SK-N-SH (cell line): Measurements from ENCODE around the gene RIMS3. TPM values are rescaled to one million over a fixed set of nuclear protein-coding genes. Genes with fewer than 3 reads are reported as not detected.

ENCODE experiments used
- CTCF ChIA-PET: fragments of 300-600, 350-600 bp; formaldehyde crosslinking; extraction: SDS; loops from one replicate; lab custom pipeline; 2021; lab: Yijun Ruan, JAX
- POLR2A ChIA-PET: fragments of 350-600 bp; sonication (Branson Sonifier 250); formaldehyde crosslinking; extraction: SDS; loops from one replicate; lab custom pipeline; 2020; ENCODE audit warnings: antibody characterized with exemption, inconsistent platforms; lab: Yijun Ruan, JAX
- DNase-seq: peaks from one replicate; pipeline ENCODE4 v3.0.0; 2012
- H2AFZ ChIP-seq: fragments of 200-600 bp; sonication (generic); 2 replicates; pipeline ENCODE4 v1.8.1; 2016; ENCODE audit warnings: antibody characterized with exemption, mild to moderate bottlenecking, low read depth
- H3F3A ChIP-seq: fragments of 200-600 bp; sonication (generic); replicated peaks from 2 replicates; pipeline ENCODE3; 2016; ENCODE audit warnings: antibody characterized with exemption, mild to moderate bottlenecking; ENCODE audit not compliant: insufficient read depth
- H3K27ac ChIP-seq, 2 experiments: fragments of 200-500 bp in 1 of 2; fragments of 200-600 bp in 1 of 2; sonication (Bioruptor generic) in 1 of 2; sonication (generic), shearing (Covaris generic) in 1 of 2; 2 replicates each; pipeline versions ENCODE4 v1.5.1 to v1.6.1; 2014 to 2016; ENCODE audit warnings: low read depth in 2 of 2, inconsistent platforms in 1 of 2, low read length in 1 of 2, mild to moderate bottlenecking in 1 of 2, mixed read lengths in 1 of 2
- H3K27me3 ChIP-seq: fragments of 200-600 bp; sonication (generic), shearing (Covaris generic); 2 replicates; pipeline ENCODE4 v1.6.1; 2016; ENCODE audit warnings: mixed run types; ENCODE audit not compliant: insufficient read depth
- H3K36me3 ChIP-seq, 2 experiments: fragments of 200-500 bp in 1 of 2; fragments of 200-600 bp in 1 of 2; sonication (Bioruptor generic) in 1 of 2; sonication (generic) in 1 of 2; replicated peaks in 1 of 2; 2 replicates each; pipeline versions ENCODE3 to v1.5.1; 2014 to 2016; ENCODE audit warnings: low read length in 1 of 2, mild to moderate bottlenecking in 1 of 2; ENCODE audit not compliant: insufficient read depth in 2 of 2, control insufficient read depth in 1 of 2
- H3K4me1 ChIP-seq, 2 experiments: fragments of 200-500 bp in 1 of 2; fragments of 200-600 bp in 1 of 2; sonication (Bioruptor generic) in 1 of 2; sonication (generic), shearing (Covaris generic) in 1 of 2; 2 replicates each; pipeline versions ENCODE4 v1.5.1 to v1.6.1; 2014 to 2016; ENCODE audit warnings: low read depth in 1 of 2, low read length in 1 of 2, mixed run types in 1 of 2; ENCODE audit not compliant: insufficient read depth in 2 of 2, control insufficient read depth in 1 of 2
- H3K4me2 ChIP-seq: fragments of 200-600 bp; sonication (generic), shearing (Covaris generic); 2 replicates; pipeline ENCODE4 v1.6.1; 2017; ENCODE audit warnings: mixed run types
- H3K4me3 ChIP-seq, 2 experiments: fragments of 200-500 bp in 1 of 2; fragments of 200-600 bp in 1 of 2; sonication (Bioruptor generic) in 1 of 2; sonication (generic), shearing (Covaris generic) in 1 of 2; 2 replicates each; pipeline versions ENCODE4 v1.5.1 to v1.8.1; 2014 to 2016; ENCODE audit warnings: low read depth in 2 of 2, inconsistent platforms in 1 of 2, low read length in 1 of 2, mild to moderate bottlenecking in 1 of 2, mixed read lengths in 1 of 2, moderate library complexity in 1 of 2
- H3K79me2 ChIP-seq: fragments of 200-600 bp; sonication (generic); 2 replicates; pipeline ENCODE4 v1.8.1; 2017; ENCODE audit warnings: mild to moderate bottlenecking; ENCODE audit not compliant: insufficient read depth
- H3K9ac ChIP-seq: fragments of 200-600 bp; sonication (generic); 2 replicates; pipeline ENCODE4 v1.6.1; 2017; ENCODE audit warnings: mixed run types
- H3K9me2 ChIP-seq: fragments of 200-600 bp; sonication (generic); 2 replicates; pipeline ENCODE4 v1.6.1; 2017; ENCODE audit warnings: mixed run types
- H3K9me3 ChIP-seq: fragments of 200-600 bp; sonication (generic); 2 replicates; pipeline ENCODE4 v1.6.1; 2017; ENCODE audit warnings: mixed run types, mild to moderate bottlenecking, moderate library complexity
- H4K20me1 ChIP-seq: fragments of 200-600 bp; sonication (generic); 2 replicates; pipeline ENCODE4 v1.6.1; 2017; ENCODE audit warnings: mild to moderate bottlenecking, mixed run types; ENCODE audit not compliant: insufficient read depth
- CHD2 ChIP-seq: fragments of 150-350 bp; IDR thresholded peaks from 2 replicates; pipeline ENCODE4 v1.6.1; 2018; ENCODE audit warnings: low read length; ENCODE audit not compliant: partially characterized antibody
- ELF1 ChIP-seq: IDR thresholded peaks from 2 replicates; pipeline ENCODE4 v1.4.0; 2012
- EZH2phosphoT487 ChIP-seq: fragments of 200-600 bp; sonication (generic); IDR thresholded peaks from 2 replicates; pipeline ENCODE4 v1.6.1; 2017; ENCODE audit warnings: low read depth, mixed run types, mild to moderate bottlenecking, antibody characterized with exemption, moderate library complexity, borderline replicate concordance
- FOSL2 ChIP-seq: IDR thresholded peaks from 2 replicates; pipeline ENCODE4 v1.4.0; 2012; ENCODE audit warnings: low read depth, mild to moderate bottlenecking, moderate library complexity, borderline replicate concordance
- FOXJ3 ChIP-seq: sonication (generic); formaldehyde crosslinking; IDR thresholded peaks from 2 replicates; pipeline ENCODE4 v1.5.1; 2020; ENCODE audit warnings: mild to moderate bottlenecking, missing genetic modification reagents
- FOXM1 ChIP-seq: IDR thresholded peaks from 2 replicates; pipeline ENCODE4 v1.4.0; 2012; ENCODE audit warnings: low read depth, mild to moderate bottlenecking
- GATA2 ChIP-seq: sonication (generic); formaldehyde crosslinking; IDR thresholded peaks from 2 replicates; pipeline ENCODE4 v1.5.0; 2020; ENCODE audit warnings: mild to moderate bottlenecking, missing genetic modification reagents
- JUND ChIP-seq: IDR thresholded peaks from 2 replicates; pipeline ENCODE4 v1.4.0; 2012
- MXI1 ChIP-seq: IDR thresholded peaks from 2 replicates; pipeline ENCODE4 v1.6.1; 2012; ENCODE audit warnings: mild to moderate bottlenecking, low read depth, low read length, improper control_type of control experiment
- NRF1 ChIP-seq: IDR thresholded peaks from 2 replicates; pipeline ENCODE4 v1.6.1; 2012; ENCODE audit warnings: low read depth, mild to moderate bottlenecking, low read length
- RAD21 ChIP-seq: IDR thresholded peaks from 2 replicates; pipeline ENCODE4 v1.6.1; 2012; ENCODE audit warnings: mild to moderate bottlenecking, low read length
- RFX5 ChIP-seq: IDR thresholded peaks from 2 replicates; pipeline ENCODE4 v1.6.1; 2012; ENCODE audit warnings: mild to moderate bottlenecking, improper control_type of control experiment, low read length
- RXRA ChIP-seq: IDR thresholded peaks from 2 replicates; pipeline ENCODE4 v1.4.0; 2012; ENCODE audit warnings: low read depth, mild to moderate bottlenecking, borderline replicate concordance
- SMC3 ChIP-seq: IDR thresholded peaks from 2 replicates; pipeline ENCODE4 v1.6.1; 2012; ENCODE audit warnings: low read depth, low read length, improper control_type of control experiment
- TCF12 ChIP-seq: IDR thresholded peaks from 2 replicates; pipeline ENCODE4 v1.4.0; 2012
- TEAD4 ChIP-seq: IDR thresholded peaks from 2 replicates; pipeline ENCODE4 v1.4.0; 2012; ENCODE audit warnings: mild to moderate bottlenecking, borderline replicate concordance; ENCODE audit not compliant: insufficient read depth
- YY1 ChIP-seq: IDR thresholded peaks from 2 replicates; pipeline ENCODE4 v1.4.0; 2012; ENCODE audit warnings: low read depth, mild to moderate bottlenecking
- WGBS: methylation state at CpG from one replicate; pipeline ENCODE4 v1.1.6; 2017; ENCODE audit warnings: low lambda C conversion rate; 5-methylcytosine and 5-hydroxymethylcytosine counted together
- polyA plus RNA-seq, 3 experiments: library from polyadenylated mRNA; depleted of rRNA; stranded (reverse); fragments of >200 nt; gene quantifications; 2 replicates each; pipeline ENCODE4 v1.2.3, GENCODE V29; 2012
- TF ChIP-seq, protein P1 (sequence below): fragments of 200-600 bp; sonication (generic); IDR thresholded peaks from 2 replicates; pipeline ENCODE4 v1.6.1; 2017; ENCODE audit warnings: antibody characterized with exemption, mild to moderate bottlenecking, moderate library complexity
- TF ChIP-seq, protein P2 (sequence below): IDR thresholded peaks from 2 replicates; pipeline ENCODE4; 2012
- TF ChIP-seq, protein P3 (sequence below): IDR thresholded peaks from 2 replicates; pipeline ENCODE4 v1.4.0; 2012; ENCODE audit warnings: low read depth

RIMS3 gene
- polyA plus RNA-seq, 1 of the 3 experiments (the other 2 are of a cell fraction), result 1.9 TPM

DNA sequence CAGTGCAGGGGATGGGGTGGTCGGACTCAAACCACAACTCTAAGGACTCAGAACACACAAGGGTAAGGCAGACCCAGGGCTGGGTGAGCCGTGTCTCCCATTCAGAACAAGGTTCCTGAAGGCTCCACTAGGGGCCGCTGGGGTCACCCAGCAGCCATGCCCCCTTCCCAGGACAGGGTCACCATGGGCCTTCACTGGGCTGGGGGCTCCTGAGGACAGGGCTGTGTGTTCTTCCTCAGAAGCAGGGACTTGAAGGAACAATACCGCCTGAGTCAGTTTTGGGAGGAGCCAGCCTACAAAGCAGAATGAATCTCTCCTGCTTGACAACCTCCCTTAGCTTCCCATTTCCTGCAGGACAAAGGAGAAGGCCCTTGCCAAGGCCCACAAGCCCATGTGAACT is 15.4 kb downstream of the RIMS3 start:
- no peaks in the 10 kb centered on the region for H3K79me2 ChIP-seq
- DNase-seq, result peak; percentile 56

DNA sequence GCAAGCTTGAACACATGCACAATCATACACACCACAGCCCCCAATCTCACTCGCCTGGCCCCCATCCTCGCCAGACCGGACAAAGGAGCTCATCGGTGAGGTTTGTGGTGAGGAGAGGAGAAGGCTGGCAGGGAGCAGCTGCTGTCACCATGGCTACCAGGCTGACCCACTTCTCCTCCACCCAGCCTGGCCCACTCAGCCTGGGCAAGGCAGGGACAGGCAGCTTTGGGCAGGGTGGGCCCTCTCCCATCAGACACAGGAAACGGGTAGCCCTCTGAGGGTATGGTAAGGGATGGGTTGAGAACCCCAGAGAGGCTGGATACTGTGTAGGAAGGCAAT is 15.9 kb downstream of the RIMS3 start:
- no peak overlapping the region for H2AFZ ChIP-seq

More for the DNA sequence above, 15.4 kb downstream of the RIMS3 start:
- WGBS, result 88% methylated on average over 1 of the region's 4 CpGs
- Histone ChIP-seq H3K4me3 (no peak overlapping the region), H3K9me2 (no peaks in the 10 kb centered on the region), H3F3A (no peaks in the 10 kb centered on the region), H3K4me1 (peaks cover 0 to 7% of the 10 kb centered on the region in 2 experiments; a peak in 1 of 4 replicates), H3K27ac (no peak overlapping the region), H3K4me2 (no peak overlapping the region), H3K36me3 (no peaks in the 10 kb centered on the region), H4K20me1 (no peaks in the 10 kb centered on the region), H3K9me3 (no peaks in the 10 kb centered on the region), H2AFZ (no peak overlapping the region), H3K9ac (no peak overlapping the region), H3K27me3 (no peaks in the 10 kb centered on the region)
- POLR2A ChIA-PET, result no interaction called here
- peak; percentile 37; the same call in 1 of the 2 replicates for TF ChIP-seq RAD21
- TF ChIP-seq MXI1, result no peak
- TF ChIP-seq, protein P1, sequence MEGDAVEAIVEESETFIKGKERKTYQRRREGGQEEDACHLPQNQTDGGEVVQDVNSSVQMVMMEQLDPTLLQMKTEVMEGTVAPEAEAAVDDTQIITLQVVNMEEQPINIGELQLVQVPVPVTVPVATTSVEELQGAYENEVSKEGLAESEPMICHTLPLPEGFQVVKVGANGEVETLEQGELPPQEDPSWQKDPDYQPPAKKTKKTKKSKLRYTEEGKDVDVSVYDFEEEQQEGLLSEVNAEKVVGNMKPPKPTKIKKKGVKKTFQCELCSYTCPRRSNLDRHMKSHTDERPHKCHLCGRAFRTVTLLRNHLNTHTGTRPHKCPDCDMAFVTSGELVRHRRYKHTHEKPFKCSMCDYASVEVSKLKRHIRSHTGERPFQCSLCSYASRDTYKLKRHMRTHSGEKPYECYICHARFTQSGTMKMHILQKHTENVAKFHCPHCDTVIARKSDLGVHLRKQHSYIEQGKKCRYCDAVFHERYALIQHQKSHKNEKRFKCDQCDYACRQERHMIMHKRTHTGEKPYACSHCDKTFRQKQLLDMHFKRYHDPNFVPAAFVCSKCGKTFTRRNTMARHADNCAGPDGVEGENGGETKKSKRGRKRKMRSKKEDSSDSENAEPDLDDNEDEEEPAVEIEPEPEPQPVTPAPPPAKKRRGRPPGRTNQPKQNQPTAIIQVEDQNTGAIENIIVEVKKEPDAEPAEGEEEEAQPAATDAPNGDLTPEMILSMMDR, result peak; percentile 34
- TF ChIP-seq TEAD4, result no peak
- TF ChIP-seq SMC3, result no peak
- CTCF ChIA-PET, result interaction anchor here (0.6 to 1.1 kb wide), 4 partner anchors 9 to 54 kb away, joined by 3 to 4 read pairs (median 3); no protein-coding TSS in a partner anchor

More for the DNA sequence above, 15.9 kb downstream of the RIMS3 start:
- ChIA-PET POLR2A (no interaction called here), CTCF (interaction anchor here (0.6 to 1.1 kb wide), 4 partner anchors 9 to 53 kb away, joined by 3 to 4 read pairs (median 3); no protein-coding TSS in a partner anchor)
- Histone ChIP-seq H3K4me3 (no peak overlapping the region), H3K4me2 (no peak overlapping the region), H3K79me2 (no peaks in the 10 kb centered on the region), H3K27ac (no peak overlapping the region), H3K36me3 (no peaks in the 10 kb centered on the region), H3K27me3 (no peaks in the 10 kb centered on the region), H3K4me1 (peaks cover 0 to 7% of the 10 kb centered on the region in 2 experiments; a peak in 1 of 4 replicates), H4K20me1 (no peaks in the 10 kb centered on the region), H3K9me2 (no peaks in the 10 kb centered on the region), H3K9ac (no peak overlapping the region), H3K9me3 (no peaks in the 10 kb centered on the region), H3F3A (no peaks in the 10 kb centered on the region)
- no peak for TF ChIP-seq NRF1
- TF ChIP-seq CHD2, result no peak
- TF ChIP-seq, protein P2, sequence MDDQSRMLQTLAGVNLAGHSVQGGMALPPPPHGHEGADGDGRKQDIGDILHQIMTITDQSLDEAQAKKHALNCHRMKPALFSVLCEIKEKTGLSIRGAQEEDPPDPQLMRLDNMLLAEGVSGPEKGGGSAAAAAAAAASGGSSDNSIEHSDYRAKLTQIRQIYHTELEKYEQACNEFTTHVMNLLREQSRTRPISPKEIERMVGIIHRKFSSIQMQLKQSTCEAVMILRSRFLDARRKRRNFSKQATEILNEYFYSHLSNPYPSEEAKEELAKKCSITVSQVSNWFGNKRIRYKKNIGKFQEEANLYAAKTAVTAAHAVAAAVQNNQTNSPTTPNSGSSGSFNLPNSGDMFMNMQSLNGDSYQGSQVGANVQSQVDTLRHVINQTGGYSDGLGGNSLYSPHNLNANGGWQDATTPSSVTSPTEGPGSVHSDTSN, result no peak
- TF ChIP-seq RFX5, result no peak
- TF ChIP-seq RXRA, result no peak
- TF ChIP-seq, protein P3, sequence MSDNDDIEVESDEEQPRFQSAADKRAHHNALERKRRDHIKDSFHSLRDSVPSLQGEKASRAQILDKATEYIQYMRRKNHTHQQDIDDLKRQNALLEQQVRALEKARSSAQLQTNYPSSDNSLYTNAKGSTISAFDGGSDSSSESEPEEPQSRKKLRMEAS, result no peak
- TF ChIP-seq TEAD4, result no peak
- no peak for TF ChIP-seq MXI1
- no peak for TF ChIP-seq SMC3
- no peak for TF ChIP-seq GATA2 (CRISPR knock-in tag)
- no peak for TF ChIP-seq EZH2phosphoT487
- no peak for TF ChIP-seq YY1
- TF ChIP-seq ELF1, result no peak
- TF ChIP-seq FOXJ3 (CRISPR knock-in tag), result no peak
- TF ChIP-seq FOSL2, result no peak
- no peak for TF ChIP-seq JUND
- TF ChIP-seq TCF12, result no peak
- no peak for TF ChIP-seq FOXM1
- no peak for DNase-seq
- 58% methylated on average over 2 of the region's 5 CpGs for WGBS
